Activated naive CD8-positive, alpha-beta T cell (primary cell): ENCODE measurements around the gene TELO2.

ENCODE experiments used
- H3K27ac Mint-ChIP-seq: one replicate; pipeline ENCODE4 v1.8.0; 2021; ENCODE audit warnings: mixed read lengths
- H3K27me3 Mint-ChIP-seq: one replicate; pipeline ENCODE4 v1.8.0; 2021; ENCODE audit warnings: mixed read lengths
- H3K36me3 Mint-ChIP-seq: one replicate; pipeline ENCODE4 v1.8.0; 2021; ENCODE audit warnings: mixed read lengths
- H3K4me1 Mint-ChIP-seq: one replicate; pipeline ENCODE4 v1.8.0; 2021; ENCODE audit warnings: low read depth, mixed read lengths
- H3K4me3 Mint-ChIP-seq: one replicate; pipeline ENCODE4 v1.8.0; 2021; ENCODE audit warnings: mild to moderate bottlenecking, mixed read lengths
- H3K9me3 Mint-ChIP-seq: one replicate; pipeline ENCODE4 v1.8.0; 2021; ENCODE audit warnings: low read depth, mixed read lengths

Gene TELO2

DNA sequence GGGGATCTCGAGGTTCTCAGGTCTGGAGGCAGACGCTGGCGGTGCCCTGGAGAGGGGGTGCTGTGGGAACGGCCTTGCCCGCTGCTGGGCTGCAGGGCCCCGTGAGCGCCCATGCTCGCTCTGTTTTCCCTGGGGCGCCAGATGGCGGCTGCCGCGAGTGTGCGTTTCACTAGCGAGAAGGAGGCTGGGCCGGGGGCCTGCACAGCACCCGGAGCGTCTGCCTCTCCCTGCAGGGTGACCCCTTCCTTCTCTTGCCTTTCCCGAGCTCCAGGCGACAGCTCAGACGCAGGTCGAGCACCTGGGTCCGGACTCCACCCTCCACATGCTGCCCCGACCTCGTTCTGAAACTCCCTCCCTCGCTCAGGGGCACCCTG lies 2.7 kb downstream of the TELO2 start:
- Mint-ChIP-seq H3K36me3 (no peaks in the 10 kb centered on the region), H3K9me3 (no peaks in the 10 kb centered on the region), H3K4me3 (no peak overlapping the region), H3K27me3 (no peaks in the 10 kb centered on the region), H3K4me1 (peaks cover 11% of the 10 kb centered on the region), H3K27ac (no peak overlapping the region)

- H3K4me1 Mint-ChIP-seq, result peaks cover 11% of the 10 kb centered on the region
- H3K4me3 Mint-ChIP-seq, result peak overlapping the region; percentile 20
- no peak overlapping the region for H3K27ac Mint-ChIP-seq
- no peaks in the 10 kb centered on the region for H3K36me3 Mint-ChIP-seq
- H3K9me3 Mint-ChIP-seq, result no peaks in the 10 kb centered on the region
- H3K27me3 Mint-ChIP-seq, result no peaks in the 10 kb centered on the region
These were observed 3.3 kb downstream of the TELO2 start for GRCh38 chr16:1496464-1496863.

DNA sequence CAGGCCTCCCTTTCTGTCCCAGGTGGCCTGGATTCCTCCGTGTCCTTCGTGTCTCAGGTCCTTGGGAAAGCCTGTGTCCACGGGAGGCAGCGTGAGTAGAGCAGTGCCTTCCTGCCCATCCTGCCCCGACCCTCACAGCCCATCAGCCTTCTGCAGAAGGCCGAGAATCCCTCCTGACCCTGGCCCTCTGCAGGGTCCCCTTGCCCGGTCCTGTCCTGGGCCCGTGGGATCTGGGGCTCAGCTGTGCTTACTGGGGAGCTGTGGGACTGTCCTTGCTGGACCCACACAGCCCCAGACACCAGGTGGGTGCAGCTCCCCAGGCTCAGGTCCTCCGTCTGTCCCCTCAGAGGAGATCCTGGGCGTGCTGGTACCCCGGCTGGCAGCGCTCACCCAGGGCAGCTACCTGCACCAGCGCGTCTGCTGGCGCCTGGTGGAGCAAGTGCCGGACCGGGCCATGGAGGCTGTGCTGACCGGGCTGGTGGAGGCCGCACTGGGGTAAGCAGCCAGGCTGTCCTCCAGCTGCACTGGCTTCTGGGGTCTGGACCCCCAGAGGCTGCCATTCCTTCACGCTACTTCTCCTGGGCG lies 3.9 kb downstream of the TELO2 start:
- no peaks in the 10 kb centered on the region for H3K27me3 Mint-ChIP-seq
- H3K4me3 Mint-ChIP-seq, result no peak overlapping the region
- no peak overlapping the region for H3K27ac Mint-ChIP-seq
- no peaks in the 10 kb centered on the region for H3K36me3 Mint-ChIP-seq
- peaks cover 11% of the 10 kb centered on the region for H3K4me1 Mint-ChIP-seq
- H3K9me3 Mint-ChIP-seq, result no peaks in the 10 kb centered on the region

GRCh38 chr16:1498899-1499676 lies 5.9 kb downstream of the TELO2 start:
- Mint-ChIP-seq H3K27me3 (no peaks in the 10 kb centered on the region), H3K27ac (no peak overlapping the region), H3K36me3 (no peaks in the 10 kb centered on the region), H3K4me3 (no peak overlapping the region), H3K4me1 (peaks cover 1% of the 10 kb centered on the region), H3K9me3 (no peaks in the 10 kb centered on the region)

- Mint-ChIP-seq H3K27ac (no peak overlapping the region), H3K36me3 (no peaks in the 10 kb centered on the region)
These were observed 6.8 kb downstream of the TELO2 start for GRCh38 chr16:1499756-1500464.

GRCh38 chr16:1500465-1501150 lies 7.4 kb downstream of the TELO2 start:
- Mint-ChIP-seq H3K27me3 (no peaks in the 10 kb centered on the region), H3K27ac (no peak overlapping the region), H3K36me3 (no peaks in the 10 kb centered on the region)

More at GRCh38 chr16:1499756-1500464, 6.8 kb downstream of the TELO2 start:
- Mint-ChIP-seq H3K4me1 (no peaks in the 10 kb centered on the region), H3K9me3 (no peaks in the 10 kb centered on the region), H3K27me3 (no peaks in the 10 kb centered on the region), H3K4me3 (no peak overlapping the region)

GRCh38 chr16:1501630-1502029 lies 8.5 kb downstream of the TELO2 start:
- Mint-ChIP-seq H3K36me3 (no peaks in the 10 kb centered on the region), H3K27me3 (no peaks in the 10 kb centered on the region), H3K9me3 (no peaks in the 10 kb centered on the region), H3K27ac (no peak overlapping the region), H3K4me3 (no peak overlapping the region), H3K4me1 (no peaks in the 10 kb centered on the region)

More at GRCh38 chr16:1500465-1501150, 7.4 kb downstream of the TELO2 start:
- H3K4me1 Mint-ChIP-seq, result no peaks in the 10 kb centered on the region
- no peaks in the 10 kb centered on the region for H3K9me3 Mint-ChIP-seq
- H3K4me3 Mint-ChIP-seq, result no peak overlapping the region

GRCh38 chr16:1502092-1503004 lies 9.2 kb downstream of the TELO2 start:
- H3K27me3 Mint-ChIP-seq, result no peaks in the 10 kb centered on the region
- H3K4me1 Mint-ChIP-seq, result no peaks in the 10 kb centered on the region
- H3K4me3 Mint-ChIP-seq, result no peak overlapping the region
- no peaks in the 10 kb centered on the region for H3K36me3 Mint-ChIP-seq
- H3K27ac Mint-ChIP-seq, result no peak overlapping the region
- H3K9me3 Mint-ChIP-seq, result no peaks in the 10 kb centered on the region

DNA sequence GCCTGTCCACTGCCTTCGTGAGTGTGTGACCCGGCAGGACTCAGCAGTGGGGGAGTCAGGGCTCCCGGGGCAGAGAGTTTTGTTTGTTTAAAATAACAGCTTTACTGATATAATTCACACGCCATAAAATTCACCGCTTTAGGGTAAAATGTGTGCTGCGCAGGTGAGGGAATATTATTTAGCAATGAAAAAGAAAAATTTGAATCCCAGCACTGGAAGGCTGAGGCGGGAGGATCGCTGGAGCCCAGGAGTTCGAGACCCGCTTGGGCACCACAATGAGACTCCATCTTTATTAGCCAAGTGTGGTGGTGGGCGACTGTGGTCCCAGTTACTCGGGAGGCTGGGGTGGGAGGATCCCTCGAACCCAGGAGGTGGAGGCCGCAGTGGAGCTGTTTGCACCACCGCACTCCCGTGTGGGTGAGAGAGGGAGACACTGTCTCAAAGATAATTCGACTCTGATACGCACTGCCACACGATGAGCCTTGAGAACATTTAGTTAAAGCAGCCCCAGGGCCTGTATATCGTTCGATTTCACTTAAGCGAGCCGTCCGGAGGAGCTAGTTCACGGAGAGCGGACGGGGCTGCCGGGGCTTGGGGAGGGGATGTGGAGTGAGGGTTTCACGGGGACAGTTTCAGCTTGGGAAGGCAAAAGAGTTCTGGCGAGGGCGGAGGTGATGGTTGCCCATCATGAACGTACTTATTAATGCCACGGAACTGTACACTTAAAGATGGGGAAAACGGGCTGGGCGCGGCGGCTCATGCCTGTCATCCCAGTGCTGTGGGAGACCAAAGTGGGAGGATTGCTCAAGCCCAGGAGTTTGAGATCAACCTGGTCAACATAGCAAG lies 10.2 kb downstream of the TELO2 start:
- Mint-ChIP-seq H3K27me3 (no peaks in the 10 kb centered on the region), H3K9me3 (no peaks in the 10 kb centered on the region), H3K4me3 (no peak overlapping the region), H3K27ac (no peak overlapping the region), H3K36me3 (no peaks in the 10 kb centered on the region), H3K4me1 (no peaks in the 10 kb centered on the region)

- no peak overlapping the region for H3K27ac Mint-ChIP-seq
- H3K9me3 Mint-ChIP-seq, result no peaks in the 10 kb centered on the region
- H3K27me3 Mint-ChIP-seq, result no peaks in the 10 kb centered on the region
- H3K4me1 Mint-ChIP-seq, result no peaks in the 10 kb centered on the region
- no peak overlapping the region for H3K4me3 Mint-ChIP-seq
- H3K36me3 Mint-ChIP-seq, result no peaks in the 10 kb centered on the region
These were observed 12.1 kb downstream of the TELO2 start for GRCh38 chr16:1505073-1505844.

GRCh38 chr16:1505912-1506311 lies 12.8 kb downstream of the TELO2 start:
- no peaks in the 10 kb centered on the region for H3K4me1 Mint-ChIP-seq
- no peaks in the 10 kb centered on the region for H3K9me3 Mint-ChIP-seq
- H3K36me3 Mint-ChIP-seq, result no peaks in the 10 kb centered on the region
- H3K27me3 Mint-ChIP-seq, result no peaks in the 10 kb centered on the region
- H3K4me3 Mint-ChIP-seq, result no peak overlapping the region
- H3K27ac Mint-ChIP-seq, result no peak overlapping the region

DNA sequence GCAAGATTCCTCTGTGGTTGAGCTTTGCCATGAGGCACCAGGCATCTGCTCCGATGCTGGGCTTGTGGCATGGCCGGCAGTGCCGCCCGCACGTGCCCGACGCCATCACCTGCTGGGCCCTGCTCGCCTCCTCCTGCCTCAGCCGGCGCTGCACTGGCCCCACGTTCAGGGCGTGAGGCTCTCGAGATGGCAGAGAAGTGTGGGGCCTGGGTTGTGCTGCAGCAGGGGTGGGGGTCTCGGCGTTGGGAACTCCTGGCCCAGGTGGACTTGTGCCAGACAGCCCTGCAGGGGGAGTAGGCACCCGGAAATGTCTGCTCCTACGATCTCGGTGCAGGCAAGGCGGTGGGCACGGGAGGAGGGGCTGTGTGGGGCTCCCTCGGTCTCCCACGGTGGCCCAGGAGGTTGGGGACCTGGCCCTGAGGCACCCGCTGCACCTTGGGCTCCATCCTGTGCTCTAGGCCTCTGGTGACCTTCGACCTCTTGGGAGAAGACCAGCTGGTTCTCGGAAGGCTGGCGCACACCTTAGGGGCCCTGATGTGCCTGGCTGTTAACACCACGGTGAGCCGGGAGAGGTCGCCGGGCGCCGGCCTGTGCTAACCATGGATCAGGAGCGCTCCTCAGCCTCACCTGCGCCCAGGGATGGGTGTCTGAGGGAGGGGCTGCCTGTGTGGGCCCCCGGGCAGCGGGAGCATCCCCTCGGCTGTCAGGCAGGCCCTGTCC lies 13.5 kb downstream of the TELO2 start:
- no peak overlapping the region for H3K27ac Mint-ChIP-seq
- H3K4me3 Mint-ChIP-seq, result no peak overlapping the region
- no peaks in the 10 kb centered on the region for H3K27me3 Mint-ChIP-seq

More for the DNA sequence above, 13.5 kb downstream of the TELO2 start:
- H3K9me3 Mint-ChIP-seq, result no peaks in the 10 kb centered on the region
- no peaks in the 10 kb centered on the region for H3K36me3 Mint-ChIP-seq
- no peaks in the 10 kb centered on the region for H3K4me1 Mint-ChIP-seq
